Body of pancreas (tissue), 4 donors: ENCODE measurements around the gene ABCB9. TPM values are rescaled to one million over a fixed set of nuclear protein-coding genes. Genes with fewer than 3 reads are reported as not detected.

Experiments used
- ATAC-seq: fragments of 150-250 bp; one replicate; pipeline ENCODE4 v1.9.1; 2016
- DNase-seq, 4 donors: peaks; one replicate each; pipeline ENCODE4 v3.0.0-alpha.2; 2019
- H3K27ac ChIP-seq, 4 donors: fragments of 200-600 bp; sonication (generic); 1 replicate in 3 of 4; 2 replicates in 1 of 4; pipeline versions ENCODE4 v1.5.1 to v1.6.1; 2016 to 2019; ENCODE audit warnings: mild to moderate bottlenecking in 1 of 4, mixed read lengths in 1 of 4, moderate library complexity in 1 of 4
- H3K27me3 ChIP-seq, 2 donors: fragments of 200-600 bp; sonication (generic); one replicate each; pipeline ENCODE4 v1.6.0; 2016; ENCODE audit warnings: mild to moderate bottlenecking in 1 of 2
- H3K36me3 ChIP-seq, 2 donors: fragments of 200-600 bp; sonication (generic); replicated peaks in 1 of 2; 2 replicates each; pipeline ENCODE4 v1.5.1; 2016; ENCODE audit warnings: low read depth in 2 of 2; ENCODE audit not compliant: insufficient read depth in 1 of 2
- H3K4me1 ChIP-seq: fragments of 200-600 bp; sonication (generic); one replicate; pipeline ENCODE4 v1.6.0; 2016
- H3K4me3 ChIP-seq, 2 donors: fragments of 200-600 bp; sonication (generic); 1 replicate in 1 of 2; 2 replicates in 1 of 2; pipeline ENCODE4 v1.5.1; 2016 to 2019
- H3K9me3 ChIP-seq, 3 donors: fragments of 200-600 bp; sonication (generic); 1 replicate in 2 of 3; 2 replicates in 1 of 3; pipeline ENCODE4 v1.5.1; 2016
- CTCF ChIP-seq, 7 experiments: fragments of 450-650 bp in 4 of 7; fragments of 200-600 bp in 3 of 7; sonication (generic) in 3 of 7; IDR thresholded peaks; one replicate each; pipeline ENCODE4 v1.5.1; 2016 to 2019; ENCODE audit warnings: antibody characterized with exemption in 7 of 7
- POLR2A ChIP-seq, 3 donors: fragments of 450-650 bp; IDR thresholded peaks; one replicate each; pipeline ENCODE4 v1.6.1; 2016; ENCODE audit warnings: antibody characterized with exemption in 3 of 3, mild to moderate bottlenecking in 2 of 3
- WGBS, 2 donors: methylation state at CpG; one replicate each; pipeline ENCODE4 v1.1.5; 2017; 5-methylcytosine and 5-hydroxymethylcytosine counted together
- intact Hi-C: fragments of 100-400 bp; cut with DNase I; formaldehyde crosslinking; loops from one replicate; pipeline ENCODE4 v1.15.1; 2023
- total RNA-seq, 2 donors: library from RNA; depleted of rRNA; stranded (reverse); fragments of >200 nt; gene quantifications; one replicate each; pipeline ENCODE4 v1.1.0, GENCODE V29; 2016

Gene ABCB9
- total RNA-seq, 2 donors from 2014 or later, result 5.2 to 7.9 TPM

- no peak overlapping the region for H3K4me3 ChIP-seq
- H3K36me3 ChIP-seq, result peaks cover 0 to 3% of the 10 kb centered on the region in 2 donors
- no peaks in the 10 kb centered on the region for H3K27me3 ChIP-seq
- DNase-seq (no peak), ATAC-seq (no peak)
- no peak overlapping the region for H3K27ac ChIP-seq
- H3K4me1 ChIP-seq, result no peaks in the 10 kb centered on the region
- H3K9me3 ChIP-seq, result no peaks in the 10 kb centered on the region
- intact Hi-C loops, result no loop called here
- no peak for TF ChIP-seq POLR2A (IDR thresholded peaks at IDR 0.05)
- TF ChIP-seq CTCF (IDR thresholded peaks at IDR 0.05), result no peak
- 84 to 85% methylated on average over 3 of the region's 3 CpGs for WGBS, 2 donors
Measured at GRCh38 chr12:123001464-123001863, 35.2 kb upstream of the ABCB9 start.

GRCh38 chr12:123000578-123000977 is 34.3 kb upstream of the ABCB9 start:
- intact Hi-C loops, result no loop called here
- DNase-seq, result no peak
- 88 to 89% methylated on average over 8 to 10 of the region's 10 CpGs for WGBS, 2 donors
- H3K4me1 ChIP-seq, result no peaks in the 10 kb centered on the region
- H3K4me3 ChIP-seq, result no peak overlapping the region
- peaks cover 0 to 3% of the 10 kb centered on the region in 2 donors for H3K36me3 ChIP-seq
- no peaks in the 10 kb centered on the region for H3K9me3 ChIP-seq
- no peaks in the 10 kb centered on the region for H3K27me3 ChIP-seq
- no peak for ATAC-seq
- no peak overlapping the region for H3K27ac ChIP-seq
- TF ChIP-seq POLR2A (IDR thresholded peaks at IDR 0.05) (no peak), CTCF (IDR thresholded peaks at IDR 0.05) (no peak)

GRCh38 chr12:122999986-123000420 is 33.7 kb upstream of the ABCB9 start:
- no peaks in the 10 kb centered on the region for H3K27me3 ChIP-seq
- ATAC-seq, result no peak
- WGBS, 2 donors, result 83 to 85% methylated on average over 18 to 19 of the region's 20 CpGs
- H3K4me1 ChIP-seq, result no peaks in the 10 kb centered on the region
- intact Hi-C loops, result no loop called here
- H3K4me3 ChIP-seq, result no peak overlapping the region
- no peak for TF ChIP-seq CTCF (IDR thresholded peaks at IDR 0.05)
- TF ChIP-seq POLR2A (IDR thresholded peaks at IDR 0.05), result no peak
- DNase-seq, result no peak
- H3K9me3 ChIP-seq, result no peaks in the 10 kb centered on the region
- H3K36me3 ChIP-seq, result peaks cover 0 to 3% of the 10 kb centered on the region in 2 donors
- no peak overlapping the region for H3K27ac ChIP-seq

GRCh38 chr12:122999196-122999946 is 33.1 kb upstream of the ABCB9 start:
- Histone ChIP-seq H3K36me3 (no peaks in the 10 kb centered on the region), H3K27me3 (no peaks in the 10 kb centered on the region), H3K27ac (no peak overlapping the region), H3K4me3 (no peak overlapping the region), H3K4me1 (no peaks in the 10 kb centered on the region), H3K9me3 (no peaks in the 10 kb centered on the region)
- TF ChIP-seq CTCF (IDR thresholded peaks at IDR 0.05) (no peak), POLR2A (IDR thresholded peaks at IDR 0.05) (no peak)
- WGBS, 2 donors, result 73 to 85% methylated on average over 6 of the region's 8 CpGs
- intact Hi-C loops, result no loop called here
- no peak for ATAC-seq
- DNase-seq, result no peak

- Histone ChIP-seq H3K36me3 (no peaks in the 10 kb centered on the region), H3K27me3 (no peaks in the 10 kb centered on the region), H3K4me3 (no peak overlapping the region), H3K4me1 (no peaks in the 10 kb centered on the region), H3K9me3 (no peaks in the 10 kb centered on the region), H3K27ac (no peak overlapping the region)
- 80 to 91% methylated on average over 1 to 4 of the region's 4 CpGs for WGBS, 2 donors
- no peak for TF ChIP-seq POLR2A (IDR thresholded peaks at IDR 0.05)
- TF ChIP-seq CTCF (IDR thresholded peaks at IDR 0.05), result no peak
- DNase-seq, result no peak
- intact Hi-C loops, result no loop called here
- ATAC-seq, result no peak
Measured at GRCh38 chr12:122998316-122998715, 32.1 kb upstream of the ABCB9 start.
